ENCODE measurements around the gene CCDC33.

Gene CCDC33

DNA sequence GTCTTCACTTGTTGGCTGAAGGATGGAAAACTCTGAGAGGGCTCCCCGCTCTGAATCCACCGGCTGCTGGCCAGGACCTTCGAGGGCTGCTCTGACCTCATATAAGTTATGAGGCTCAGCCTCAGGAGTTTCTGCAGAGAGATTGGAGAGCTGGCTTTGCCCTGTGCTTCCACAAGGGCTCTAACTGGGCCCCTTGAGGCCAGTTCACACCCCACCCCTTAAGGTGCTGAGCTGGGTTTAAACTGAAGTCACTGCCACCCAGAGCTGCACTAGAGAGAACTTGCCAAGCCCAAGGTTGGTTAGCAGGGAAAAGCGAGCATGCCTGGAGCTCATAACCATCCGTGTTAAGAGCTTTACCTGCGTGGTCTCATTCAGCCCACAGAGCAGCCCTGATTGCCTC, 2.8 kb upstream of the CCDC33 start:
- DNase-seq = no peak

- DNase-seq = no peak
Measured at GRCh38 chr15:74233851-74234597, 2.1 kb upstream of the CCDC33 start.

DNA sequence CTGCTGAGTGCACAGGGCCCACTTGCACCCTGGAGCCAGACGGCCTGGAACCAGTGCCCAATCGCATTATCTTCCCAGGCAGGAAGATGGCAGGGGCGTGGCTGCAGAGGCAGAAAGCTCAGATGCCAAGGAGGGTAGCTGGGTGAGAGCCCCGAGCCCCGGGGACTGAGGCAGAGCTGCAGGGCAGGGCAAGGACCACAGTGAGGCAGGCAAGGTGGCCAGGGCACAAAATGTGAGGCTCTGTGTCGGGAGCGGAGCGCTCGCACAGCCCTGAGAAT, 1.6 kb upstream of the CCDC33 start:
- DNase-seq = no peak

GRCh38 chr15:74239051-74239705, 3.1 kb downstream of the CCDC33 start:
- DNase-seq = no peak

GRCh38 chr15:74240002-74240568, 4.0 kb downstream of the CCDC33 start:
- no peak for DNase-seq

GRCh38 chr15:74240897-74241614, 4.9 kb downstream of the CCDC33 start:
- DNase-seq = no peak

GRCh38 chr15:74242441-74243185, 6.5 kb downstream of the CCDC33 start:
- no peak for DNase-seq

- DNase-seq = no peak
Measured at GRCh38 chr15:74243431-74243830, 7.3 kb downstream of the CCDC33 start.

DNA sequence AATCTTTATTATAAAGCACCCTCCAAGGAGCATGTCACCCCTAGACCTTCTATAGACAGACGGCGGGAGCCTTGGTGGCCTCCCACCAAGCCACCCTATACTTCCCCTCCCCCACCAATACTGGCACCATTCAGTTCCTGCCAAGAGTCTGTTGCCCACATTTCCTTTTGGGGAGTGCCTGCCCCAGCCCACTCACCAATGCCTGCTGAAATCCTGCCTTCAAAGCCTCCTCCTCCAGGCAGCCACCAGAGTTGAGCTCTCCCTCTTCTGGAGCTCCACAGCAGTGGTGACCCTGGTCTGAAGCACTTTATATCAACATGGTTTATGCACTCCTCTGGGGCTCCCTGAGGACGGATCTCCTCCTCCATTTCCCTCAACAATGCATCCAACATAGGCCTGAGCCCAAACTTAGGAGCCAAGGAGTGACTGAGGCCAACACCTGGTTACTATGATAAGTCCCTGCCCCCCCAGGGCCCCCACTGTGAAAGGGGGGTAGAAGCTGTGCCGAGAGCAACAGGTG, 8.8 kb downstream of the CCDC33 start:
- no peak for DNase-seq

DNA sequence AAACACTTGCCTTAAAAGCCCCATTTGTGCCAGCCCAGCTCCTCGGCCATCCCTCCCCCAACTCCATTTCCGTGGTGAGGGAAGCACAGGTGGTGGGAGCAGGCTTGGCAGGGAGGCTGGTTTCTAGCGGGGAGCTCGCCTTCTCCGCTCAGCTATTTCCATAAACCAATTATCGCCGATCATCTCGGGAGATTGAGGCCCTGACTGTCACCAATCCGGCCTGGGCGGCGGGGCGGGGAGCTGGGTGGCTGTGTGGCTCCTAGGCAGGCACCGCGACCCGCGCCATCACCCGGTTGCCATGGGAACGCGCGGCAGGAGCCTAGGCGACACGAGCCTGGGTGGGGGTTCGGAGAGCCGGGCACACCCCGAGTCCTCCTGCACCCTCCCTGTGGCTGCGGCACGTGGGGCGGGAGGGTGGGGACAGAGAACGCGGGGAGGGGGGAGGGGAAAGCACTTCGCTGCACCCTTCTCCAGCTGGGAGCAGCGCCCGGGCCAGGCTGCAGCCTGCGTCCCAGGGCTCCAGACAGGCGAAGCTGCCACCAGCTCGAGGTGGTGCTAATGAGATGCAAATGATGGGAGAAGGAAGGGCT, 9.3 kb downstream of the CCDC33 start:
- no peak for DNase-seq

GRCh38 chr15:74250266-74250665, 14.1 kb downstream of the CCDC33 start:
- DNase-seq = no peak

DNA sequence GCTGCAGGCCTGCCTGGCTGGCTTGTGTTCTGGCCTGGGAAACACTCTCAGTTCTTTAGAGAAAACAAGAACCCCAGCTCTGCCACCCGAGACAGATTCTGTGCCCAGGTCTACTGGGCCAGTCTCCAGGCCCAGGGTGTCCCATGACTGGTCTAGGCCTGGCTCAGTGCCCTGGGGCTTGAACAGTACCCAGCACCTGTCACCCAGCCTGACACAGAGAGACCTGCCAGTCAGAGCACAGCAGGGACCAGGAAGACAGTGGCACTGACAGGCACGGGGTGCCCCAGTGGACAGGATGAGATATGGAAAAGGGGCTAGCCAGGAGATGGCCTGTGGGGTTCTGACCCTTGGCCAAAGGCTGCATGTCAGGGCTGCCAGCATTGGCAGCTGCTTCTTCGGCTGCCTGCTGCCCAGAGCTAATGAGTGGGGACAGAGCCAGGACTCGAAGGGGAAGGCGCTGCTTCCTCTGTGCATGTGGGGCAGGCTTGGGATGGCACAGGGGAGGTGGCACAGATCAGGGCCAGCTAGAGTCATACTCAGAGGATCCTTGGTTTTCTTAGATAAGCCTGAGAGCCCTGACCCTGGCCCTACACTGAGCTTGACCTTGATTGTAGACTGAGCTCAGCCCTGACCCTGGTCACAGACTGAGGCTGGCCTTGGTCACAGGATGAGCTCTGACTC, 15.1 kb downstream of the CCDC33 start:
- no peak for DNase-seq

DNA sequence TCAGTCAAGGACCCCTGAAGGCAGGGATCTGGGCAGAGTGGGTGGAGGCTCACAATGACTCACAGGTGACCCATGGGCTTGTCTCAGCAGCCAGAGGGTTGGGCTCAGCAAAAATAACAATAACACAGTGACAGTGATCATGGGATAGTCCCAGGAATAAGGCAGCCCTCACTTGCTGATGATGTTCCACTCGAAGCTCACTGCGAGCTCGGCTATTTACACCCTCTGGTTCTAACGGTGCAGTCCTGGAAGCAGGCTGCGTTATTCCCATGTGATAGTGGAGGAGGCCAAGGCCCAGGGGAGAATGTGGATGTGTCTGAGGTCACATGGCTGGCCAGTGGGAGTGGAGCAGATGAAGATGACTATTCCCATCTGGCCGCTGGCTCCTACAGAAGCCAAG, 16.2 kb downstream of the CCDC33 start:
- no peak for DNase-seq

DNA sequence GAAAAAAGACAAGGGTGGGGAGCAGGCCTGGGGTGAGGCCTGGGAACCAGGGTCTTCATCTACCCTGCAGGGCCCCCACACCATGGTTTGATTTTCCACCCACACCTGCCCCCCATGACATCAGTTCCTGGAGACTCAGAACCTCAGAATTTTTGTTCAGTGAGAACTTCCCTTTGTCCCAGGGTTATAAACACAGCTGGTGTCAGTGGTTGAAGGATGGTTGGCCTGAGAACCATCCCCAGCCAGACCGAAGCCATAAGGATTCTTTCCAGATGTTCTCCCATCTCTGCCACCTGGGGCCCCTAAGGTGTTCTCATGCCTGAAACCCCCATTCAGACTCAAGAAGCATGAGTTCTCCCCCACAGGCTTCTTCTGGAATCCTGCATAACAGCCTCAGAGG, 16.6 kb downstream of the CCDC33 start:
- DNase-seq = no peak

- DNase-seq = no peak
Measured at GRCh38 chr15:74253211-74253921, 17.2 kb downstream of the CCDC33 start.

DNA sequence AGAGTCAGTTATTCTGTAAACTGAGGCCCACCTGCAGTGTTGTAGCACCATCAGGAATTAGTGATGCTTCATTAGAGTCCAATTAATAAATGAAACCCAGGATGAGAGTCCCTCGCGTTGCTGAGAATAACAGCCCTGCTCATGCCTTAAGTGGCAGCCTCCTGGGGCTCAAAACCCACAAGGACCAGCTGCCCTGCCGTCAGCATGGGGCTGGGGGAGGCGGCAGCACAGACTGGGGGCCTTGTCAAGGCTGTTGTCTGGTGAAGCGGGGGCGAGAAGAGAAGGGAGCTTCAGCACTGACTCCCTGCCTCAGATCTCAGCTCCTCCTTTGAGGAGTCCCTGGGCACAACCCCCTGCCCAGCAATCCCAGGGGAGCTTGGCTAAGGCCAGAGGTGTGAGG, 21.0 kb downstream of the CCDC33 start:
- no peak for DNase-seq

DNA sequence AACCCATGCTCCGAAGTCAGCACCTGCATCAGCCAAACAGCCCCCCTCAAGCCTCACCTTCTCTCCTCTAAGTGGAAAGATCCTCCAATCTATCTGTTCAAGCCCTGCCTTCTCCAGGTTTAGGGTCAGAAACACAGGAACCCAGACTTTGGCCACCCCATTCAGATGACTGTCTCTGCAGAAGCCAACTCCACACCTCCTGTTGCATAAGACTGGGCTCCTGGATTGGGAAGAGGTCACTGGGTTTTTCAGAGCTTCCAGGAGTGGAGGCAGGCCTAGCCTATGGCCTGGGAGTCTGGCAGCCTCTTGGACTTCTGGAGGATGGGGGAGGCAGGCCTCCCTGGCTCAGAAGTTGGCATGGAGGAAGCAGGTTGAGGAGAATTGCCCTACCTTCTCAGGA, 21.5 kb downstream of the CCDC33 start:
- no peak for DNase-seq

GRCh38 chr15:74258456-74259291, 22.5 kb downstream of the CCDC33 start:
- no peak for DNase-seq

DNA sequence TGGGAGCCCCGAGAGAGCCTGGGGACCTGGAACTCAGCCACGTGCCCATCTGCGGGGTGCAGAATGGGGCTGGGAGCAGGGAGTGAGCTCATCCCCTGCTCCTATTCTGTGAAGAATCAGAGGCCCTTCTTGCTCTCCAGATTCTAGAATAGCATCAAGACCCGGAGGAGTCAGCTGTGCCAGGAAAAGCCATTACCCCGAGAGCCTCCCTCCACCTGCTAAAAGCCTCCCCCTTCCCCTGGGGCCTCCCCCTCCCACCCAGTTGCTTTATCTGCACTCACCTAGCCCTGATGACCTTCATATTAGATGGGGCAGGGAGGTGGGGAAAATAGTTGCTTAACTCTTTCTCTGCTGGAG, 23.1 kb downstream of the CCDC33 start:
- no peak for DNase-seq

- no peak for DNase-seq
Measured at GRCh38 chr15:74259821-74260607, 23.9 kb downstream of the CCDC33 start.
